Caco-2 (cell line): Measurements from ENCODE around the gene HLA-DQB1. TPM values are rescaled to one million over a fixed set of nuclear protein-coding genes. Genes with fewer than 3 reads are reported as not detected.

ENCODE experiments used
- BruUV-seq: library from RNA; stranded (reverse); fragments of 400-500 nt; replicated peaks from 2 replicates; lab custom pipeline; 2021; lab: Mats Ljungman, UMichigan
- CTCF ChIA-PET: fragments of 300-600 bp; sonication (Branson Sonifier 250); formaldehyde crosslinking; loops from one replicate; lab custom pipeline; 2022; ENCODE audit warnings: antibody characterized with exemption; lab: Charles Lee
- POLR2A ChIA-PET: fragments of 300-600 bp; sonication (Branson Sonifier 250); formaldehyde crosslinking; loops from one replicate; lab custom pipeline; 2022; ENCODE audit warnings: antibody characterized with exemption; lab: Charles Lee
- DNase-seq, 2 experiments: peaks; one replicate each; pipeline versions ENCODE4 v3.0.0 to v3.0.0-alpha.2; 2020 to 2022
- H3K27me3 ChIP-seq: replicated peaks from 2 replicates; pipeline ENCODE4 v1.6.0; 2011; ENCODE audit warnings: low read length; ENCODE audit not compliant: control insufficient read depth, insufficient read depth
- H3K36me3 ChIP-seq: 2 replicates; pipeline ENCODE4 v1.5.1; 2011; ENCODE audit warnings: low read length; ENCODE audit not compliant: control insufficient read depth, insufficient read depth
- H3K4me1 ChIP-seq: fragments of 250-450 bp; sonication (Bioruptor Pico); 2 replicates; pipeline ENCODE4 v1.5.1; 2020; ENCODE audit warnings: mild to moderate bottlenecking
- H3K4me3 ChIP-seq: 2 replicates; pipeline ENCODE4 v1.5.1; 2011; ENCODE audit warnings: low read depth, mild to moderate bottlenecking, control low read depth, low read length
- H3K9me3 ChIP-seq: fragments of 250-450 bp; sonication (Bioruptor Pico); 2 replicates; pipeline ENCODE4 v1.5.1; 2020; ENCODE audit warnings: mild to moderate bottlenecking, moderate library complexity
- H3K27ac Mint-ChIP-seq: one replicate; pipeline ENCODE4 v1.8.0; 2022; ENCODE audit warnings: mixed read lengths; ENCODE audit not compliant: unreplicated experiment
- H3K27me3 Mint-ChIP-seq: one replicate; pipeline ENCODE4 v1.8.0; 2022; ENCODE audit warnings: mixed read lengths; ENCODE audit not compliant: insufficient read depth, unreplicated experiment
- H3K36me3 Mint-ChIP-seq: one replicate; pipeline ENCODE4 v1.8.0; 2022; ENCODE audit warnings: mild to moderate bottlenecking, mixed read lengths; ENCODE audit not compliant: insufficient read depth, unreplicated experiment
- H3K4me1 Mint-ChIP-seq: one replicate; pipeline ENCODE4 v1.8.0; 2022; ENCODE audit warnings: low read depth, mixed read lengths; ENCODE audit not compliant: unreplicated experiment
- H3K4me3 Mint-ChIP-seq: one replicate; pipeline ENCODE4 v1.8.0; 2022; ENCODE audit warnings: mild to moderate bottlenecking, moderate library complexity, mixed read lengths; ENCODE audit not compliant: unreplicated experiment
- H3K9me3 Mint-ChIP-seq: one replicate; pipeline ENCODE4 v1.8.0; 2022; ENCODE audit warnings: mixed read lengths; ENCODE audit not compliant: unreplicated experiment
- CTCF ChIP-seq, 2 experiments: fragments of 200-600 bp in 1 of 2; IDR thresholded peaks; 1 replicate in 1 of 2; 2 replicates in 1 of 2; pipeline versions ENCODE4 v1.5.1 to v1.8.0; 2011 to 2022; ENCODE audit warnings: antibody characterized with exemption in 1 of 2, control low read depth in 1 of 2, inconsistent platforms in 1 of 2, low read depth in 1 of 2, low read length in 1 of 2, mild to moderate bottlenecking in 1 of 2, moderate library complexity in 1 of 2; ENCODE audit not compliant: insufficient read depth in 1 of 2, severe bottlenecking in 1 of 2, unreplicated experiment in 1 of 2
- intact Hi-C: fragments of 100-400 bp; cut with micrococcal nuclease; formaldehyde crosslinking; loops from one replicate; pipeline ENCODE4 v1.10.0; 2022; ENCODE audit not compliant: unreplicated experiment
- total RNA-seq: library from RNA; stranded (reverse); gene quantifications from 2 replicates; pipeline ENCODE4 v1.2.3, GENCODE V29; 2022

Gene HLA-DQB1
- total RNA-seq, 1 experiment from 2014 or later, result not detected

GRCh38 chr6:32689531-32690501 is 23.4 kb upstream of the HLA-DQB1 start:
- DNase-seq, result no peak
- ChIA-PET CTCF (no interaction called here), POLR2A (no interaction called here)
- no peaks in the 10 kb centered on the region for H3K27me3 ChIP-seq
- no peak for TF ChIP-seq CTCF (IDR thresholded peaks at IDR 0.05; ENCODE audit: insufficient read depth in 1 of 2, low read depth in 1 of 2, low read length in 1 of 2, severe bottlenecking in 1 of 2, unreplicated experiment in 1 of 2)
- no peaks in the 10 kb centered on the region for H3K4me1 ChIP-seq
- no peak overlapping the region for H3K27ac Mint-ChIP-seq
- H3K36me3 ChIP-seq, result no peaks in the 10 kb centered on the region
- intact Hi-C loops, result no loop called here
- H3K4me3 ChIP-seq, result no peak overlapping the region
- no peaks in the 10 kb centered on the region for H3K36me3 Mint-ChIP-seq
- no TSS peak for BruUV-seq
- H3K9me3 ChIP-seq, result no peaks in the 10 kb centered on the region
- no peak overlapping the region for H3K4me3 Mint-ChIP-seq
- no peaks in the 10 kb centered on the region for H3K4me1 Mint-ChIP-seq
- H3K9me3 Mint-ChIP-seq, result no peaks in the 10 kb centered on the region
- peaks cover 11% of the 10 kb centered on the region for H3K27me3 Mint-ChIP-seq

- intact Hi-C loops, result no loop called here
- TF ChIP-seq CTCF (IDR thresholded peaks at IDR 0.05; ENCODE audit: insufficient read depth in 1 of 2, low read depth in 1 of 2, low read length in 1 of 2, severe bottlenecking in 1 of 2, unreplicated experiment in 1 of 2), result no peak
- no peaks in the 10 kb centered on the region for H3K9me3 Mint-ChIP-seq
- no peak overlapping the region for H3K4me3 ChIP-seq
- no peak overlapping the region for H3K27ac Mint-ChIP-seq
- no peaks in the 10 kb centered on the region for H3K36me3 ChIP-seq
- H3K9me3 ChIP-seq, result no peaks in the 10 kb centered on the region
- no peak for DNase-seq
- no peaks in the 10 kb centered on the region for H3K4me1 Mint-ChIP-seq
- ChIA-PET POLR2A (no interaction called here), CTCF (no interaction called here)
- H3K27me3 Mint-ChIP-seq, result peaks cover 11% of the 10 kb centered on the region
- H3K27me3 ChIP-seq, result no peaks in the 10 kb centered on the region
- no peak overlapping the region for H3K4me3 Mint-ChIP-seq
- H3K36me3 Mint-ChIP-seq, result no peaks in the 10 kb centered on the region
- H3K4me1 ChIP-seq, result no peaks in the 10 kb centered on the region
- no TSS peak for BruUV-seq
Measured at GRCh38 chr6:32685603-32686002, 19.1 kb upstream of the HLA-DQB1 start.

- BruUV-seq, result no TSS peak
- Histone ChIP-seq H3K9me3 (no peaks in the 10 kb centered on the region), H3K4me3 (no peak overlapping the region), H3K4me1 (no peaks in the 10 kb centered on the region), H3K27me3 (no peaks in the 10 kb centered on the region), H3K36me3 (no peaks in the 10 kb centered on the region)
- Mint-ChIP-seq H3K9me3 (no peaks in the 10 kb centered on the region), H3K27me3 (peaks cover 6% of the 10 kb centered on the region), H3K36me3 (no peaks in the 10 kb centered on the region), H3K4me1 (no peaks in the 10 kb centered on the region), H3K27ac (no peak overlapping the region), H3K4me3 (no peak overlapping the region)
- intact Hi-C loops, result no loop called here
- CTCF ChIA-PET, result no interaction called here
- TF ChIP-seq CTCF (IDR thresholded peaks at IDR 0.05; ENCODE audit: insufficient read depth in 1 of 2, low read depth in 1 of 2, low read length in 1 of 2, severe bottlenecking in 1 of 2, unreplicated experiment in 1 of 2), result no peak
- DNase-seq, result no peak
- POLR2A ChIA-PET, result no interaction called here
Measured at GRCh38 chr6:32684246-32684645, 17.8 kb upstream of the HLA-DQB1 start.
